Vagina (tissue), 2 donors: ENCODE data around the gene SENP8. TPM values are rescaled to one million over a fixed set of nuclear protein-coding genes. Genes with fewer than 3 reads are reported as not detected.

ENCODE experiments used
- DNase-seq, 2 donors: peaks; one replicate each; pipeline ENCODE4 v3.0.0-alpha.2; 2017; ENCODE audit errors: extremely low spot score in 2 of 2
- H3K27ac ChIP-seq: fragments of 200-600 bp; sonication (generic); one replicate; pipeline ENCODE4 v1.5.1; 2019
- H3K27me3 ChIP-seq: fragments of 200-600 bp; sonication (generic); one replicate; pipeline ENCODE4 v1.5.1; 2019
- H3K36me3 ChIP-seq, 2 donors: fragments of 200-600 bp; sonication (generic); one replicate each; pipeline ENCODE4 v1.5.1; 2017 to 2019
- H3K4me1 ChIP-seq: fragments of 200-600 bp; sonication (generic); one replicate; pipeline ENCODE4 v1.5.1; 2019
- H3K4me3 ChIP-seq, 2 donors: fragments of 200-600 bp; sonication (generic); 1 replicate in 1 of 2; 2 replicates in 1 of 2; pipeline ENCODE4 v1.5.1; 2016 to 2019
- H3K9me3 ChIP-seq: fragments of 200-600 bp; sonication (generic); one replicate; pipeline ENCODE4 v1.5.1; 2019
- CTCF ChIP-seq, 3 experiments: fragments of 450-650 bp in 2 of 3; fragments of 200-600 bp in 1 of 3; sonication (generic) in 1 of 3; IDR thresholded peaks; one replicate each; pipeline ENCODE4 v1.5.1; 2017 to 2019; ENCODE audit warnings: antibody characterized with exemption in 3 of 3, mild to moderate bottlenecking in 2 of 3, moderate library complexity in 2 of 3
- POLR2A ChIP-seq, 2 donors: fragments of 450-650 bp; IDR thresholded peaks; one replicate each; pipeline ENCODE4 v1.6.1; 2017; ENCODE audit warnings: antibody characterized with exemption in 2 of 2, mild to moderate bottlenecking in 2 of 2, moderate library complexity in 2 of 2
- POLR2AphosphoS5 ChIP-seq, 2 donors: sonication (generic); formaldehyde crosslinking; IDR thresholded peaks; one replicate each; pipeline ENCODE4 v1.9.0; 2017; ENCODE audit warnings: antibody characterized with exemption in 2 of 2, mild to moderate bottlenecking in 2 of 2, low read depth in 1 of 2; ENCODE audit not compliant: insufficient read depth in 1 of 2
- intact Hi-C: fragments of 100-400 bp; cut with DNase I; formaldehyde crosslinking; loops from one replicate; pipeline ENCODE4 v1.15.1; 2023
- total RNA-seq: library from RNA; depleted of rRNA; stranded (reverse); fragments of >200 nt; gene quantifications from one replicate; pipeline ENCODE4 v1.2.3, GENCODE V29; 2016

Gene SENP8
- total RNA-seq, 1 donor from 2014 or later, result 3.9 TPM

- Histone ChIP-seq H3K4me3 (no peak overlapping the region), H3K4me1 (peaks cover 5% of the 10 kb centered on the region), H3K9me3 (no peaks in the 10 kb centered on the region), H3K36me3 (peaks cover 0 to 4% of the 10 kb centered on the region in 2 donors), H3K27me3 (no peaks in the 10 kb centered on the region), H3K27ac (no peak overlapping the region)
- intact Hi-C loops, result no loop called here
- no peak for TF ChIP-seq POLR2A (IDR thresholded peaks at IDR 0.05)
- TF ChIP-seq CTCF (IDR thresholded peaks at IDR 0.05), result no peak
- TF ChIP-seq POLR2AphosphoS5 (IDR thresholded peaks at IDR 0.05; ENCODE audit: insufficient read depth in 1 of 2, low read depth in 1 of 2), result no peak
- DNase-seq, result no peak
Measured at GRCh38 chr15:72136170-72137051, 18.2 kb downstream of the SENP8 start.

- no peaks in the 10 kb centered on the region for H3K27me3 ChIP-seq
- no peak for DNase-seq
- intact Hi-C loops, result no loop called here
- H3K36me3 ChIP-seq, result peaks cover 0 to 4% of the 10 kb centered on the region in 2 donors
- peaks cover 5% of the 10 kb centered on the region for H3K4me1 ChIP-seq
- H3K27ac ChIP-seq, result no peak overlapping the region
- no peak for TF ChIP-seq POLR2AphosphoS5 (IDR thresholded peaks at IDR 0.05; ENCODE audit: insufficient read depth in 1 of 2, low read depth in 1 of 2)
- no peak for TF ChIP-seq CTCF (IDR thresholded peaks at IDR 0.05)
- no peak for TF ChIP-seq POLR2A (IDR thresholded peaks at IDR 0.05)
- H3K9me3 ChIP-seq, result no peaks in the 10 kb centered on the region
- H3K4me3 ChIP-seq, result no peak overlapping the region
Measured at GRCh38 chr15:72139667-72140066, 21.5 kb downstream of the SENP8 start.

- Histone ChIP-seq H3K36me3 (peaks cover 0 to 4% of the 10 kb centered on the region in 2 donors), H3K9me3 (no peaks in the 10 kb centered on the region), H3K27ac (no peak overlapping the region), H3K4me1 (peaks cover 5% of the 10 kb centered on the region), H3K4me3 (no peak overlapping the region), H3K27me3 (no peaks in the 10 kb centered on the region)
- TF ChIP-seq CTCF (IDR thresholded peaks at IDR 0.05) (no peak), POLR2AphosphoS5 (IDR thresholded peaks at IDR 0.05; ENCODE audit: insufficient read depth in 1 of 2, low read depth in 1 of 2) (no peak), POLR2A (IDR thresholded peaks at IDR 0.05) (no peak)
- intact Hi-C loops, result no loop called here
- no peak for DNase-seq
Measured at GRCh38 chr15:72140088-72140487, 21.9 kb downstream of the SENP8 start.

- Histone ChIP-seq H3K4me1 (peaks cover 2% of the 10 kb centered on the region), H3K9me3 (no peaks in the 10 kb centered on the region), H3K4me3 (no peak overlapping the region), H3K36me3 (peaks cover 0 to 4% of the 10 kb centered on the region in 2 donors), H3K27me3 (no peaks in the 10 kb centered on the region), H3K27ac (no peak overlapping the region)
- TF ChIP-seq POLR2A (IDR thresholded peaks at IDR 0.05) (no peak), POLR2AphosphoS5 (IDR thresholded peaks at IDR 0.05; ENCODE audit: insufficient read depth in 1 of 2, low read depth in 1 of 2) (no peak), CTCF (IDR thresholded peaks at IDR 0.05) (no peak)
- intact Hi-C loops, result no loop called here
- DNase-seq, result no peak
Measured at GRCh38 chr15:72141171-72142084, 23.2 kb downstream of the SENP8 start.
